HFF-Myc (cell line): ENCODE results near the gene RAB3GAP2.

Source experiments
- DNase-seq: peaks from one replicate; pipeline ENCODE4 v3.0.0-alpha.2; 2011; ENCODE audit warnings: low read depth; ENCODE audit errors: extremely low read depth
- H3K4me3 ChIP-seq: replicated peaks from 2 replicates; pipeline ENCODE4 v1.5.1; 2011; ENCODE audit warnings: low read depth, mild to moderate bottlenecking, control low read depth, low read length
- TF ChIP-seq, protein P1 (sequence below): IDR thresholded peaks from 2 replicates; pipeline ENCODE4 v1.5.1; 2012; ENCODE audit warnings: mild to moderate bottlenecking, low read depth, low read length, control low read depth; ENCODE audit errors: missing control alignments

Gene RAB3GAP2

DNA sequence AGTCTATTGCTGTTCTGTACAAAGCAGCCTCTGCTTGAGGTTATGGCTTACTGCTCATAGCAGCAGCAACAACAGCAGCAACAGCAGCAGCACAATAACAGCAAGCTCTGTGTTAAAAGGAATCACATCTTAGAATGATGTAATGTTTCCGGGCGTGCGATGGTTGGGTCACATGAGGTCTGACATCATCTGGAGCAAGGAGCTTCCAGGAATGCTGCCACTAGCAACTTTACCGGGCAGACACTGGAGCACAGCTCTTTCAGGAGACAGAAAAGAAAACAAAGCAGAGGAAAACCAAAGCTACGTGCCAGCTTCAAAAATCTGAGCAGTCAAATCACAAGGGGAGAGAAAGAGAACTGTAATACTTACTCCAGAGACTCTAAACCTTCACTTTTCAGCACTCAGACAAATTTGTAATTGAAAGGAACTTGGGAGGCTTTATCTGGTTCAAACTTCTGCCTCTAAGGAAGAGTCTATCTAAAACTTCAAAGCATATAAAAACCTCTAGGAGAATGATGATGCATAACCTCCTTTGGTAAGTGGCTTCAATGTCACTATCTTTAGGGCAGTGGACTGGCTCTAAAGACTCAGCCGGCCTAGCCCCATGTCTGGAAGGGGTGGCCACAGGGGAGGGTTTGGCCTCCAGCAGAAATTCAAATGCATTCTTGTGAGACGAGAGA lies 28.3 kb upstream of the RAB3GAP2 start:
- peak; percentile 83 for DNase-seq
- TF ChIP-seq, protein P1, sequence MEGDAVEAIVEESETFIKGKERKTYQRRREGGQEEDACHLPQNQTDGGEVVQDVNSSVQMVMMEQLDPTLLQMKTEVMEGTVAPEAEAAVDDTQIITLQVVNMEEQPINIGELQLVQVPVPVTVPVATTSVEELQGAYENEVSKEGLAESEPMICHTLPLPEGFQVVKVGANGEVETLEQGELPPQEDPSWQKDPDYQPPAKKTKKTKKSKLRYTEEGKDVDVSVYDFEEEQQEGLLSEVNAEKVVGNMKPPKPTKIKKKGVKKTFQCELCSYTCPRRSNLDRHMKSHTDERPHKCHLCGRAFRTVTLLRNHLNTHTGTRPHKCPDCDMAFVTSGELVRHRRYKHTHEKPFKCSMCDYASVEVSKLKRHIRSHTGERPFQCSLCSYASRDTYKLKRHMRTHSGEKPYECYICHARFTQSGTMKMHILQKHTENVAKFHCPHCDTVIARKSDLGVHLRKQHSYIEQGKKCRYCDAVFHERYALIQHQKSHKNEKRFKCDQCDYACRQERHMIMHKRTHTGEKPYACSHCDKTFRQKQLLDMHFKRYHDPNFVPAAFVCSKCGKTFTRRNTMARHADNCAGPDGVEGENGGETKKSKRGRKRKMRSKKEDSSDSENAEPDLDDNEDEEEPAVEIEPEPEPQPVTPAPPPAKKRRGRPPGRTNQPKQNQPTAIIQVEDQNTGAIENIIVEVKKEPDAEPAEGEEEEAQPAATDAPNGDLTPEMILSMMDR: no peak
- no peak overlapping the region for H3K4me3 ChIP-seq

DNA sequence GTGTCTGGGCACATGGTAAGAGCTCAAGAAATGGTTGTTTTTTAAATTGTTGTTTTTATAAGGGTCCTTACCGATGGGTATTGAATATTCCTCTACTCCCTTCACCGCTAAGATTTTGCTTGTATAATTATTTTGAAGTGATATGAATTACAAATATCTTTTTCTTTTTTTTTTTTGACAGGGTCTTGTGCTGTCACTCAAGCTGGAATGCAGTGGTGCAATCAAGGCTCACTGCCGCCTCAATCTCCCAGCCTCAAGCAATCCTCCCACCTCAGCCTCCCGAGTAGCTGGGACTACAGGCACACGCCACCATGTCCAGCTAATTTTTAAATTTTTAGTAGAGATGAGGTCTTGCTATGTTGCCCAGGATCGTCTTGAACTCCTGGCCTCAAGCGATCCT lies 27.1 kb upstream of the RAB3GAP2 start:
- DNase-seq: no peak
- TF ChIP-seq, protein P1: no peak
- no peak overlapping the region for H3K4me3 ChIP-seq

DNA sequence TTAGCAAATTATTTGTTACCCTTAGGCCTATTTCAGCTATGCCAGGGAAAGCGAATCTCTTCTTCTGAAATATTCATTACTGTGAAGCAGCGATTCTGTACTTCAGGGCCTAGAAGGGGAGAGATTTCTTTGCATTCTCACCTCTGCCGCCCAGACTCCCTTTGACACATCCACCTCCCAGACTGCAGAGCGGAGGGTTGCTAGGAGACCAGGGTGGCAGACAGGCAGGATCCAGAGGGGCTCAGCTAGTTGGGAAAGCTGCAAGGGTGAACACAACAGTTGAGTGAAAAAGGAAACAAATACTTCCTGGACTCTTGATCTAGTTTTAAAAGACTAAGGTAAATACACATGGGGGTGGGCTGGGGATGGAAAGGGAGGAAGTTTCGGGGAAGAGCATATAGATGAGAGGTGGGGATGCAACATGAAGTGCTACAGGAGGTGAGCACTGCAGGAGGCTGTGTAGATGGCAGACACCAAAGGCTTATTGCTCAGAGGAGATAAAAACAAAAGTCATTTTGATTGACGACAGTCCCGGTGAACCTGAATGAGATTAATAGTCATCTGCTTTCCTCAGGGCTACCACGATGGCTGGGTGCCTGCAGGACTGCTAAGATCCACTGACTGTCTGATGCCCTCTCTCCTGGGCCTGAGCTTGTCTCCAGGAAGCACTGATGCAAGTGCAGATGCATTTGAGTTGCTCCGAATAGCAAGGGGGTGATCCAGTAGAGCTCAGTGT lies 26.4 kb upstream of the RAB3GAP2 start:
- no peak for DNase-seq
- no peak overlapping the region for H3K4me3 ChIP-seq
- TF ChIP-seq, protein P1: no peak

DNA sequence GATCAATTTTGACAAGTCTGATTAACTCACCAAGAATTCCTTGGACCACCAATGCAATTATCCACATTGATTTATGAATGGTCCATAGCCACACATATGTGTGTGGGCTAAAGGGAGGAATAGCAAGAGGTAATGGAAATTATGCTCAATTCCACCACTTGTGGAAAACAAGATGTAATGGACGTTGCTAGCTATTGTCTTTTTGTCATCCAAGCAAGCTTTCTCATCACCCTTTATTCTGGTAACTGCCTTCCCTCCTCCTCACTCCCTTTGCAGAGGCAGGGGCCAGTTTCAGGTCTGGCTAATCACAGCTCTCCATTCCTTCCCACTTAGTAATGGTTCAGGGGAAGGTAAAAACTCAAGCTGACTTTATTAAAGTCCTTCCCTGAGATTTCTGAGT lies 24.7 kb upstream of the RAB3GAP2 start:
- no peak for DNase-seq
- no peak overlapping the region for H3K4me3 ChIP-seq
- TF ChIP-seq, protein P1: no peak

DNA sequence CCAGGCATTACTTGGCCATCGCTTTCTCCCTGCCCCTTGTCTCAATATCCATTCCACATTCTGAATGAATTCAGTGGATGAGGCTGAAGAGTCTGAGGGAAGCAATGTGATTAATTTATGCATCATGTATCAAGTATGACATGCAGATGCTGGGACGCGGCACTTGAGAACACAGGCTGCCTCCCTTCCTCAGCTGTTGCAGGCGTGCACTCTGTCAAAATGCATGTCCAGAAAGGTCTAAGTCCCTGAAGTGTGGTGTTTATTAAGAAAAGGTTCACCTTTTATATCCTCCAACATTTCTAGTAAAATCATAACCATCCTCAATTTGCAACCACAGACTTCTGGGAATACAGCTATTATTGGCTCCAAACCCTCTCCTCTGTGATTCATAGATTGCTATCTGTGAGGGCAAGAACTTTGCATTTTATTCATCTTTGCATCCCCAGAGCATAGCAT lies 22.6 kb upstream of the RAB3GAP2 start:
- DNase-seq: no peak
- TF ChIP-seq, protein P1: no peak
- no peak overlapping the region for H3K4me3 ChIP-seq

DNA sequence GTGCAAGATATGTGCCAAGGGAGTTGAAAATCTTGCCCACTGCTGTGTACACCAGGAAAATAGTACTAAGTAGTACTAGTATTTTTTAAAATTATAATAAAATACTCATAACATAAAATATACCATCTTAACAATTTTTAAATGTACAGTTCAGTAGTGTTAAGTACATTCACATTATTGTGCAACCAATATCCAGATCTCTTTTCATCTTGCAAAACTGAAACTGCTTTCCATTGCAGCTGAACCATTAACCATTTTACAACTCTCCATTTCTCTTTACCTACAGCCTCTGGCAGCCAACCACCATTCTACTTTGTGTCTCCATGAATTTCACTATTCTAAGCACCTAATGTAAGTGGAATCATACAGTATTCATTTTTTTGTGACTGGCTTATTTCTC lies 19.3 kb upstream of the RAB3GAP2 start:
- H3K4me3 ChIP-seq: no peak overlapping the region
- DNase-seq: no peak
- TF ChIP-seq, protein P1: no peak
